ENCODE measurements around the gene C9orf50. TPM values are rescaled to one million over a fixed set of nuclear protein-coding genes. Genes with fewer than 3 reads are reported as not detected.

C9orf50 gene
- total and polyA plus RNA-seq, 2 donors (not counting 1 experiment from before 2014, with no cell fraction given), result not detected

GRCh38 chr9:129586685-129587084 lies 34.2 kb downstream of the C9orf50 start:
- Mint-ChIP-seq H3K4me3 (no peak overlapping the region), H3K27me3 (peaks cover 38% of the 10 kb centered on the region), H3K27ac (no peak overlapping the region), H3K9me3 (ENCODE audit: insufficient read depth) (no peaks in the 10 kb centered on the region), H3K4me1 (peaks cover 6% of the 10 kb centered on the region)
- H3K36me3 ChIP-seq (replicated peaks in 1 of 2; ENCODE audit: control extremely low read depth in 1 of 2, control insufficient read depth in 1 of 2, extremely low read depth in 1 of 2, insufficient read depth in 2 of 2, low read length in 1 of 2), result no peaks in the 10 kb centered on the region
- DNase-seq (no peak), ATAC-seq (ENCODE audit: low read depth) (no peak)
- H3K9ac ChIP-seq (ENCODE audit: low read length), result no peak overlapping the region
- no peaks in the 10 kb centered on the region for H3K79me2 ChIP-seq (ENCODE audit: control insufficient read depth, insufficient read depth, low read length)
- H4K20me1 ChIP-seq (ENCODE audit: control insufficient read depth, insufficient read depth, low read length, poor library complexity, severe bottlenecking), result no peaks in the 10 kb centered on the region
- H3K4me1 ChIP-seq (ENCODE audit: control insufficient read depth in 2 of 2, insufficient read depth in 2 of 2, low read length in 2 of 2), result peaks cover 4 to 6% of the 10 kb centered on the region in 2 donors
- no peak overlapping the region for H3K4me3 ChIP-seq (ENCODE audit: control extremely low read depth in 1 of 5, extremely low read depth in 1 of 5, insufficient read depth in 1 of 5, low read depth in 2 of 5, low read length in 4 of 5)
- no peak overlapping the region for H3K27ac ChIP-seq (ENCODE audit: low read length in 2 of 2)
- peaks cover 0 to 3% (median 0%) of the 10 kb centered on the region in 3 donors for H3K9me3 ChIP-seq (ENCODE audit: control extremely low read depth in 1 of 3, control insufficient read depth in 2 of 3, insufficient read depth in 1 of 3, low read length in 2 of 3)
- 15% methylated on average over 5 of the region's 8 CpGs for WGBS (ENCODE audit: insufficient coverage)
- POLR2A ChIA-PET, result interaction anchor here (0.6 kb wide), 2 partner anchors 169 to 287 kb away, joined by 3 to 5 read pairs; no protein-coding TSS in a partner anchor
- no peaks in the 10 kb centered on the region for H3K27me3 ChIP-seq (replicated peaks in 1 of 4; ENCODE audit: control extremely low read depth in 1 of 4, control insufficient read depth in 3 of 4, insufficient read depth in 4 of 4, low read length in 3 of 4)
- intact Hi-C loops (cut with micrococcal nuclease), result no loop called here
- CTCF ChIA-PET, result interaction anchor here (0.9 to 1.2 kb wide), 4 partner anchors 9 to 280 kb away, joined by 3 read pairs; no protein-coding TSS in a partner anchor
- no peak overlapping the region for H3K4me2 ChIP-seq (replicated peaks; ENCODE audit: low read depth, low read length, poor library complexity, severe bottlenecking)
- no peak overlapping the region for H2AFZ ChIP-seq (ENCODE audit: insufficient read depth, low read depth, low read length, poor library complexity, severe bottlenecking)
- TF ChIP-seq CTCF (IDR thresholded peaks at IDR 0.05) (no peak), EZH2 (IDR thresholded peaks at IDR 0.05; ENCODE audit: borderline replicate concordance, insufficient read depth, low read depth, low read length, poor library complexity, severe bottlenecking) (no peak)

- Histone ChIP-seq H2AFZ (ENCODE audit: insufficient read depth, low read depth, low read length, poor library complexity, severe bottlenecking) (no peak overlapping the region), H3K27me3 (replicated peaks in 1 of 4; ENCODE audit: control extremely low read depth in 1 of 4, control insufficient read depth in 3 of 4, insufficient read depth in 4 of 4, low read length in 3 of 4) (no peaks in the 10 kb centered on the region), H3K4me2 (replicated peaks; ENCODE audit: low read depth, low read length, poor library complexity, severe bottlenecking) (no peak overlapping the region), H3K9me3 (ENCODE audit: control extremely low read depth in 1 of 3, control insufficient read depth in 2 of 3, insufficient read depth in 1 of 3, low read length in 2 of 3) (peaks cover 0 to 3% (median 0%) of the 10 kb centered on the region in 3 donors), H3K79me2 (ENCODE audit: control insufficient read depth, insufficient read depth, low read length) (no peaks in the 10 kb centered on the region), H3K9ac (ENCODE audit: low read length) (no peak overlapping the region), H3K4me3 (ENCODE audit: control extremely low read depth in 1 of 5, extremely low read depth in 1 of 5, insufficient read depth in 1 of 5, low read depth in 2 of 5, low read length in 4 of 5) (no peak overlapping the region), H4K20me1 (ENCODE audit: control insufficient read depth, insufficient read depth, low read length, poor library complexity, severe bottlenecking) (no peaks in the 10 kb centered on the region), H3K27ac (ENCODE audit: low read length in 2 of 2) (no peak overlapping the region), H3K36me3 (replicated peaks in 1 of 2; ENCODE audit: control extremely low read depth in 1 of 2, control insufficient read depth in 1 of 2, extremely low read depth in 1 of 2, insufficient read depth in 2 of 2, low read length in 1 of 2) (no peaks in the 10 kb centered on the region), H3K4me1 (ENCODE audit: control insufficient read depth in 2 of 2, insufficient read depth in 2 of 2, low read length in 2 of 2) (peaks cover 4 to 6% of the 10 kb centered on the region in 2 donors)
- Mint-ChIP-seq H3K27ac (no peak overlapping the region), H3K9me3 (ENCODE audit: insufficient read depth) (no peaks in the 10 kb centered on the region), H3K4me1 (peaks cover 6% of the 10 kb centered on the region), H3K27me3 (peaks cover 38% of the 10 kb centered on the region), H3K4me3 (no peak overlapping the region)
- TF ChIP-seq CTCF (IDR thresholded peaks at IDR 0.05) (no peak), EZH2 (IDR thresholded peaks at IDR 0.05; ENCODE audit: borderline replicate concordance, insufficient read depth, low read depth, low read length, poor library complexity, severe bottlenecking) (no peak)
- CTCF ChIA-PET, result interaction anchor here (0.9 to 1.2 kb wide), 4 partner anchors 10 to 279 kb away, joined by 3 read pairs; no protein-coding TSS in a partner anchor
- POLR2A ChIA-PET, result interaction anchor here (0.7 kb wide), 1 partner anchor 11 kb away, joined by 6 read pairs; no protein-coding TSS in a partner anchor
- no peak for ATAC-seq (ENCODE audit: low read depth)
- WGBS (ENCODE audit: insufficient coverage), result no CpG with 5 or more reads among the region's 1 CpG
- intact Hi-C loops (cut with micrococcal nuclease), result no loop called here
- DNase-seq, result no peak
Observed at GRCh38 chr9:129586245-129586644, 34.7 kb downstream of the C9orf50 start.

Measured in B cell (primary cell).